ENCODE results near the gene SV2C. TPM values are rescaled to one million over a fixed set of nuclear protein-coding genes. Genes with fewer than 3 reads are reported as not detected.

The SV2C gene
- total and polyA plus RNA-seq, 11 donors: 0.12 to 0.29 (median 0.20) TPM; not detected in 5

GRCh38 chr5:76204191-76204590 is 121.0 kb downstream of the SV2C start:
- TF ChIP-seq POLR2A (IDR thresholded peaks at IDR 0.05): no peak
- TF ChIP-seq CTCF (IDR thresholded peaks at IDR 0.05): no peak
- Histone ChIP-seq H3K4me3 (no peak overlapping the region), H3K27ac (no peak overlapping the region), H3K36me3 (no peaks in the 10 kb centered on the region), H3K4me1 (no peaks in the 10 kb centered on the region), H3K9me3 (peaks cover 0 to 2% (median 0%) of the 10 kb centered on the region in 12 donors), H3K27me3 (no peaks in the 10 kb centered on the region)
- ATAC-seq: no peak
- no peak for DNase-seq
- intact Hi-C loops (cut with DNase I): no loop called here
- 82 to 95% (median 89%) methylated on average over 1 of the region's 1 CpG for WGBS, 4 donors

- H3K27ac ChIP-seq: no peak overlapping the region
- TF ChIP-seq POLR2A (IDR thresholded peaks at IDR 0.05): no peak
- TF ChIP-seq CTCF (IDR thresholded peaks at IDR 0.05): no peak
- DNase-seq (no peak), ATAC-seq (no peak)
- intact Hi-C loops (cut with DNase I): no loop called here
- no peaks in the 10 kb centered on the region for H3K27me3 ChIP-seq
- no peaks in the 10 kb centered on the region for H3K36me3 ChIP-seq
- H3K4me3 ChIP-seq: no peak overlapping the region
- H3K9me3 ChIP-seq: peaks cover 0 to 7% (median 0%) of the 10 kb centered on the region in 12 donors
- no peaks in the 10 kb centered on the region for H3K4me1 ChIP-seq
- WGBS, 4 donors: 19 to 60% (median 35%) methylated on average over 3 of the region's 3 CpGs
Measured at GRCh38 chr5:76204713-76205112, 121.5 kb downstream of the SV2C start.

GRCh38 chr5:76207120-76207519 is 123.9 kb downstream of the SV2C start:
- H3K4me1 ChIP-seq: no peaks in the 10 kb centered on the region
- DNase-seq (no peak), ATAC-seq (no peak)
- H3K27ac ChIP-seq: no peak overlapping the region
- peaks cover 0 to 3% (median 0%) of the 10 kb centered on the region in 9 donors for H3K27me3 ChIP-seq
- H3K36me3 ChIP-seq: no peaks in the 10 kb centered on the region
- no peak overlapping the region for H3K4me3 ChIP-seq
- 59 to 69% (median 64%) methylated on average over 2 of the region's 2 CpGs for WGBS, 4 donors
- peaks cover 0 to 10% (median 0%) of the 10 kb centered on the region in 12 donors for H3K9me3 ChIP-seq
- TF ChIP-seq POLR2A (IDR thresholded peaks at IDR 0.05) (no peak), CTCF (IDR thresholded peaks at IDR 0.05) (no peak)
- intact Hi-C loops (cut with DNase I): no loop called here

GRCh38 chr5:76209297-76209696 is 126.1 kb downstream of the SV2C start:
- no peak for DNase-seq
- Histone ChIP-seq H3K27ac (no peak overlapping the region), H3K4me3 (no peak overlapping the region), H3K27me3 (peaks cover 0 to 3% (median 0%) of the 10 kb centered on the region in 9 donors), H3K9me3 (peaks cover 0 to 13% (median 0%) of the 10 kb centered on the region in 12 donors), H3K4me1 (no peaks in the 10 kb centered on the region), H3K36me3 (no peaks in the 10 kb centered on the region)
- TF ChIP-seq POLR2A (IDR thresholded peaks at IDR 0.05): no peak
- TF ChIP-seq CTCF (IDR thresholded peaks at IDR 0.05): no peak
- no peak for ATAC-seq
- 83 to 88% (median 86%) methylated on average over 2 of the region's 2 CpGs for WGBS, 4 donors
- intact Hi-C loops (cut with DNase I): no loop called here

Measured in heart left ventricle (tissue), 16 donors.